Medulla oblongata (tissue), 1 donor: ENCODE measurements around the gene ADAMTS18.

ENCODE experiments used
- DNase-seq: peaks from one replicate; pipeline ENCODE4 v3.0.0-alpha.2; 2015; ENCODE audit errors: extremely low spot score

ADAMTS18 gene

DNA sequence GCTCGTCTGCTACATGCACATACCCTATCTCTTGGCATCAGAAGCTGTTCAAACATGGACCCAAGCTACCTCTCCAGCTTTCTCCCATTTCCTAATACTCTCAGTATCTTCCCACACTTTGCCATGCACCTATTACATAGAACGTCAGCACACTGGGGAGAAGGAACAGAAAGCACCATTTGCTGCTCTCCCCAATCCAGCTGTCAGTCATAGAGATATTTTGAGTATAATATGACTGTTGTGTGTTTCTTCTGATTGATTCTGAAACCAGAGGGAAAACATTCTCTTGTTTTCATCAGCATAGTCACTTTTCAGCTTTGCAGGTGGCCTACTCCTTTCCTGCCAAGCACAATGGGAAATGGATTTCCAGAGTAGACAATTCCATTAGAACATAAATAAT is 107.1 kb downstream of the ADAMTS18 start:
- DNase-seq: no peak

DNA sequence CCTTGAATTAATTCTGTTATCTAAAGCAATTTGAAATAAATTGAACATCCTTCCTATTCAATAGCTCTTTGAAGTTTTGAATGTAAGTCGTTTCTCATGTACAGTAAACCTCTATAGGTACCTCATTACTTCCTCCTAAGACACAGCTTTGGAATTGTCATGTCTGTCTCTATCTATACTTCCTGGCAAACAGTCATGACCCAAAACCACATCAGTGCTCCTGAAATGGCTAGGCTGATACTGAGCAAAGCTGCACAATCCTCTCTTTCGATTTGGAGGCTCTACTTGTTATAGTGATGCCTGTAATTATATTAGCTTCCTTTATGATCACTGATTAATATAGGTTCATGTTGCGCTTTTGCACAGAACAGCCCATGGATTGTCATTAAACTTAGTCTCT is 110.1 kb downstream of the ADAMTS18 start:
- no peak for DNase-seq

- no peak for DNase-seq
Measured at GRCh38 chr16:77323695-77324094, 111.1 kb downstream of the ADAMTS18 start.

GRCh38 chr16:77322757-77323156 is 112.1 kb downstream of the ADAMTS18 start:
- no peak for DNase-seq

DNA sequence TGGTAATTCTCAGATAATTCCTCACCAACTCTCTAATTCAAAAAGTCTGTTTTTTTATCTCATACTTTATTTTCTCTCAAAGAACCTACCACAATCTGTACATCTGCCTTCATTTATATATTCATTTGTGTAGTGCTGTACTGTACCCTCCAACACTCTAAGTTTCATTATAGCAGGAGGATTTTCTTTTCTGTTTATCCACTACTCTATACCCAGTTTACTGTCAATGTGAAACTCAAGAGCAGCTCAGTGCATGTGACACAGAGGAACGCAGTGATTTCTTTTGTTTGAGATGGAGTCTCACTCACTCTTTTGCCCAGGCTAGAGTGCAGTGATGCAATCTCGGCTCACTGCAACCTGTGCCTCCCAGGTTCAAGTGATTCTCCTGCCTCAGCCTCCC is 117.8 kb downstream of the ADAMTS18 start:
- no peak for DNase-seq

DNA sequence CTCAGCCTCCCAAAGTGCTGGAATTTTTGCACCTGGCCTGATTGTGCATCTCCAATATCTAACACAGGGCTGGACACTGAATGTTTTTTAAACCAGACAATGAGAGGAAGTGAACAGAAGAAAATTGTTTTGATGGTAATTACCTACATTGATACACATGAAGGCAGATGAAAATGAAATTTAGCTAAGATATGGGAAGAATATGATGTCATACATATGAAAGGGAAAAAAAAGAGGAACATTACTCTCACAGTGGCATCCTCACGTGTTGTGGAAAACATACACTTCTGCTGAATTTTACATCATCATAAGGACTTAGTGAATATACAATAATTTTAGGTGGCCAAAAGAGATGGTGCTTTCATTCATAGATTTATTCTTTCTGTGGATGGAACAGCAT is 124.0 kb downstream of the ADAMTS18 start:
- DNase-seq: no peak

GRCh38 chr16:77308163-77308561 is 126.7 kb downstream of the ADAMTS18 start:
- DNase-seq: no peak

GRCh38 chr16:77307426-77308162 is 127.2 kb downstream of the ADAMTS18 start:
- no peak for DNase-seq

GRCh38 chr16:77306075-77306474 is 128.8 kb downstream of the ADAMTS18 start:
- DNase-seq: no peak

DNA sequence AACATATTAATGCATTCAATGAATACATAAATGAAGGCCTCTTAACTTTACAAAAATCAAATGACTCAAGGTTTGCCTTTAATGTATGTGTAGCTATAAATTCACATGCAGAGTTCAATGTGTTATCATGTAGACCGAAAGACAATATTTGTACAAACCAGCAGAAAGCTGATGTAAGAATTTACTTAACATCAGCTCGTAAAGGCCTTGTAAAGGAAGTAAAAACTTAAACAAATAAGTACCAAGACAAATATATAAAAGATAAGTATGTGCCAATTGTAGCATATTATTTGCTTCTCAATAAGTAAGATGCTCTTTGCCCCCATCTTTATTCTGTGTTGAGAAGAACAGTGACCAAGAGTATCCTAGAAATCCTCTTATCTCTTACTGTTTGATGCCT is 130.0 kb downstream of the ADAMTS18 start:
- DNase-seq: no peak

- no peak for DNase-seq
Measured at GRCh38 chr16:77304134-77304533, 130.7 kb downstream of the ADAMTS18 start.

- no peak for DNase-seq
Measured at GRCh38 chr16:77302674-77303073, 132.2 kb downstream of the ADAMTS18 start.

- DNase-seq: no peak
Measured at GRCh38 chr16:77302249-77302648, 132.6 kb downstream of the ADAMTS18 start.

DNA sequence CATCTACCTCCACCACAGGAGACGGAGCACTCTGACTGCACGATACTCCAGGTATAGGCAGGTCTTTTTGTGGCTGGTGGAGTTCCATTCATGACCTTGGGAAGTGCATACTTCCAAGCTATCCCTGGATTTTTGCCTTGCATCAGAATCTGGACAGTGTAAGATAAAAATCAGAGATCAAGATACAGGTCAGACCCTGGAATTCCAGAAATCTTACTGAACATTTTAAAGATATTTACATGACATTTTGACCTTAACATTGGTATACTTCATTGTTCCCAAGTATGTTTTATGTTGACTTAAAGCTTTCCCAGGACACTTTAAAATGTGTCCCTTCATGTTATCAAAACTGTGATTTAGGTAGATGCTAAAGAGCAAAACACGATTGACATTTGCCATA is 134.6 kb downstream of the ADAMTS18 start:
- no peak for DNase-seq

GRCh38 chr16:77299395-77299794 is 135.4 kb downstream of the ADAMTS18 start:
- DNase-seq: no peak

- DNase-seq: no peak
Measured at GRCh38 chr16:77298418-77299360, 136.1 kb downstream of the ADAMTS18 start.

DNA sequence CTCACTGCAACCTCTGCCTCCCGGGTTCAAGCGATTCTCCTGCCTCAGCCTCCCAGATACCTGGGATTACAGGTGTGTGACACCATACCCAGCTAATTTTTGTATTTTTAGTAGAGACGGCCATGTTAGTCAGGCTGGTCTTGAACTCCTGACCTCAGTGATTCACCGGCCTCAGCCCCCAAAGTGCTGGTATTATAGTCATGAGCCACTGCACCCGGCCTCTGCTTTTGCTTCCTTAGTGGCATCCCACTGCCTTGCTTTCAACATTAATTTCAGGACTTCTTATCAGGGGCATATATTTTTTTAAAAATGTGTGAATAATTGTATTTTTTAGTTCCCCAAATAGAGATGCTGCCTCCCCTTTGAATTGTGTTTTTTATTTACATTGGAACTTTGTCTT is 136.8 kb downstream of the ADAMTS18 start:
- DNase-seq: no peak

- no peak for DNase-seq
Measured at GRCh38 chr16:77295896-77296295, 138.9 kb downstream of the ADAMTS18 start.

DNA sequence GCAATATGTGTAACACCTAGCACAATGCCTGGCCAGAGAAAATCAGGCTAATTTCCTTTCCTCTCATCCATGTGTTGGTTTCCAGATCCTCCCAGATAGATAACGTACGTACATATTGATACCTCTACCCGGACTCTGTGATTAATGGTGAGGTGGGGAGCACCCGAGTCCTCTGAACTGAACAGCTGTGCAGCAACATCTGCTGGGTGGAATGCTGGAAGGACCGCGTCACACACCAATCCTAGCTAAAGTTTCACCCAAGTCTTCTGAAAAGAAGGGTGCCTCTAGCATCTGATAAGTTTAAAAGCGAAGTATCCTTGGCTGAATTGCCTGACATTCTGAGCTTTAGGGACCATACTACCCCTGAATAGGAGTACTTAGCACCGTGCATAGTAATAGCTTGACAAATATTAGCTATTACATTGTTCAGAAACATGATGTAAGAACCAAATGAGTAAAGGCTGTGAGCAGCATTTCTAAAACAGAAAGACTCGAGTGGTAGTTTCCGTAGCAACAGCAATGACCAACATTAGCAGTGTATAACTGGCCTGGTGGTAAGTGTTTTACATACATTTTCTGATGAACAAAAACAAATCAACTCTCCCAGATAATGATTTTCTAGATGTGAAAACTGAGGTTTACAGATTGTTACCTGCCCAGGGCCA is 144.3 kb downstream of the ADAMTS18 start:
- no peak for DNase-seq

GRCh38 chr16:77289331-77289809 is 145.5 kb downstream of the ADAMTS18 start:
- no peak for DNase-seq

DNA sequence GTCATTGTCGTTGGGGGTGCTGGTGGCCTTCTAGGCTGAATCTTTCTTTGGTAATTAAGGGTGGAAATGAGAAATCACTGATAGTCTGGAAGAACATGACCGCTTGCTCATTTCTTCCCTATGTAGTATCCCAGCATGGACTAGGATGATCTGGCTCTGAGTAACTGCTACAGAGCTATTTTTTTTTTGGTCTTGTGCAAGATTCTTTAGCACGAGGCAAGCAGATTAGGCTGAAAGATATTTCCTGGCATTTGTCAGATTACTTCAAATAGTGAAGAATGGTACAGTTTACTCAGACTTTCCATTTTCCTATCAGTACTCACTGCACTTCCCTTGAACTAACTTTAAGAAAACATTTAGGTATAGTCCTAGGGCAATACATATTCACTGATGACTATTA is 146.6 kb downstream of the ADAMTS18 start:
- DNase-seq: no peak

DNA sequence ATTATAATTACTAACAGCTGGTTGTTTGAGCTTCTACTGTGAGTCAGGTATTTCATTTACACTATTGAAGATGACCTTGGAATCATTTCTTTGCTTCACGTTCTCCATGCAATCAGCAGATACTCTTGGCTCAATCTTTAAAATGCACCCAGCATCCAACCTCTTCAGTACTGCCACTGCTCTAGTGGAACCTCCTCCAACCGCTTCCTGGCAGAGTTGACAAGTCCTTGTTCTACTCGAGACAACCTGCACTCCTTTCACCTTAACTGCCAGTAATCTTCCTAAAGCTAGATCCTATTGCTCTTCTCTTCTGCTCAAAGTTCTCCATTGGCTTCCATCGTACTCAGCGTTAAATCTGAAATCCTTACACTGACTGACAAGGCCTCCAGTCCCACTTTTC is 149.2 kb downstream of the ADAMTS18 start:
- no peak for DNase-seq
